MCF 10A (cell line): ENCODE results near the gene RGS9BP. TPM values are rescaled to one million over a fixed set of nuclear protein-coding genes. Genes with fewer than 3 reads are reported as not detected.

Experiments
- Bru-seq: library from RNA; stranded (reverse); fragments of 400-500 nt; gene quantifications from one replicate; lab custom pipeline; 2021; lab: Mats Ljungman, UMichigan
- BruChase-seq, 2 experiments: library from RNA; stranded (reverse); fragments of 400-500 nt; gene quantifications; one replicate each; lab custom pipeline; 2021; lab: Mats Ljungman, UMichigan
- BruUV-seq: library from RNA; stranded (reverse); fragments of 400-500 nt; replicated peaks from 2 replicates; lab custom pipeline; 2021; lab: Mats Ljungman, UMichigan
- CTCF ChIA-PET: fragments of 300-600 bp; sonication (Branson Sonifier 250); formaldehyde crosslinking; extraction: SDS; loops from one replicate; lab custom pipeline; 2021; ENCODE audit warnings: antibody characterized with exemption, inconsistent platforms; lab: Yijun Ruan, JAX
- POLR2A ChIA-PET: fragments of 300-600, 350-650 bp; sonication (Branson Sonifier 250); formaldehyde crosslinking; extraction: SDS; loops from one replicate; lab custom pipeline; 2020; ENCODE audit warnings: antibody characterized with exemption, inconsistent platforms; lab: Yijun Ruan, JAX
- DNase-seq: peaks from one replicate; pipeline ENCODE4 v3.0.0-alpha.2; 2018; ENCODE audit not compliant: unreplicated experiment
- H3K27ac Mint-ChIP-seq: one replicate; pipeline ENCODE4 v1.8.0; 2022; ENCODE audit warnings: mild to moderate bottlenecking, low read depth, mixed read lengths; ENCODE audit not compliant: unreplicated experiment
- H3K27me3 Mint-ChIP-seq: one replicate; pipeline ENCODE4 v1.8.0; 2022; ENCODE audit warnings: mixed read lengths; ENCODE audit not compliant: insufficient read depth, unreplicated experiment
- H3K36me3 Mint-ChIP-seq: one replicate; pipeline ENCODE4 v1.8.0; 2022; ENCODE audit warnings: mild to moderate bottlenecking, moderate library complexity, mixed read lengths; ENCODE audit not compliant: insufficient read depth, unreplicated experiment
- H3K4me1 Mint-ChIP-seq: one replicate; pipeline ENCODE4 v1.8.0; 2022; ENCODE audit warnings: mixed read lengths; ENCODE audit not compliant: insufficient read depth, unreplicated experiment
- H3K4me3 Mint-ChIP-seq: one replicate; pipeline ENCODE4 v1.8.0; 2022; ENCODE audit warnings: mild to moderate bottlenecking, moderate library complexity, mixed read lengths; ENCODE audit not compliant: unreplicated experiment
- H3K9me3 Mint-ChIP-seq: one replicate; pipeline ENCODE4 v1.8.0; 2022; ENCODE audit warnings: mixed read lengths; ENCODE audit not compliant: unreplicated experiment
- intact Hi-C: fragments of 100-400 bp; cut with micrococcal nuclease; formaldehyde crosslinking; loops from 2 replicates; pipeline ENCODE4 v1.14.1; 2022
- long read RNA-seq: library from polyadenylated mRNA; stranded (forward); transcript quantifications from one replicate; pipeline ENCODE4 v2.0.0, GENCODE V29; 2022
- total RNA-seq: library from RNA; stranded (reverse); gene quantifications from 2 replicates; pipeline ENCODE4 v1.2.3, GENCODE V29; 2022
- TF ChIP-seq, protein P1 (sequence below): fragments of 200-600 bp; IDR thresholded peaks from one replicate; pipeline ENCODE4 v1.8.0; 2022; ENCODE audit warnings: antibody characterized with exemption, mild to moderate bottlenecking; ENCODE audit not compliant: unreplicated experiment

Gene RGS9BP, protein sequence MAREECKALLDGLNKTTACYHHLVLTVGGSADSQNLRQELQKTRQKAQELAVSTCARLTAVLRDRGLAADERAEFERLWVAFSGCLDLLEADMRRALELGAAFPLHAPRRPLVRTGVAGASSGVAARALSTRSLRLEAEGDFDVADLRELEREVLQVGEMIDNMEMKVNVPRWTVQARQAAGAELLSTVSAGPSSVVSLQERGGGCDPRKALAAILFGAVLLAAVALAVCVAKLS
- total RNA-seq = 0.16 and 0.69 TPM in 2 replicates
- Bru-seq, nascent RNA = percentile 29 among the genes with signal in this experiment
- BruChase-seq, experiment 1, labeled RNA remaining after a 6-hour chase = percentile 42 among the genes with signal in this experiment
- percentile 15 among the genes with signal in this experiment for BruChase-seq, experiment 2, labeled RNA remaining after a 2-hour chase
- long read RNA-seq = 0 reads

DNA sequence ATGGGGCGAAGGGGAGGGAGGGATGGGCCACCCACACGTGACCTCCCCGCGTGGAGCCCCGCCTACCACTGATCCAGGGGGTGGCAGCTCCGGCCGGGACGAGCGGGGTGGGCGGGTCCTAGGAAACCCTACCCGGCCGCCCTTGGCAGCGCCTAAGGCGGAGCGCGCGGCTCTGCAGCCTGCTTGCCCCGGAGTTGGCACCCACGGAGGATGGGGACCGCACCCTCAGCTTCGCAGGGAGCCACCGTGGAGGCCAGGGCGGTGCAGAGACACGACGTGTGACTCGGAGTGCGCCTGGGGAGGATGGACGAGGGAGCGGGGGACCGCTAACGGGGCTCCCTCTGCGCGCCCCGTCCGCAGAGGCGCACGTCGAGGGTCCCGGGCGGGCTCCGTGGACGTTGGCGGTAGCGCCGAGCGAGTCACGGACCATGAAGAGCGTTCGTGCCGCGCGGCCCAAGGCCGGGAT lies at the start of gene RGS9BP:
RGS9BP (plus strand) TSS at position 129 of the 466 bp plus-strand sequence. CDS start 416 bp downstream, outside the sequence.
- Mint-ChIP-seq H3K27me3 (no peaks in the 10 kb centered on the region), H3K27ac (peak within 1 kb of the TSS; percentile 67), H3K4me3 (peak within 1 kb of the TSS; percentile 84), H3K4me1 (peaks cover 11% of the 10 kb centered on the region), H3K36me3 (no peaks in the 10 kb centered on the region), H3K9me3 (no peaks in the 10 kb centered on the region)
- intact Hi-C loops = loop anchor here (2.0 kb wide), 1 partner anchor 15 kb away; the partner anchor contains the start of gene NUDT19
- DNase-seq = peak; percentile 72
- TF ChIP-seq, protein P1, sequence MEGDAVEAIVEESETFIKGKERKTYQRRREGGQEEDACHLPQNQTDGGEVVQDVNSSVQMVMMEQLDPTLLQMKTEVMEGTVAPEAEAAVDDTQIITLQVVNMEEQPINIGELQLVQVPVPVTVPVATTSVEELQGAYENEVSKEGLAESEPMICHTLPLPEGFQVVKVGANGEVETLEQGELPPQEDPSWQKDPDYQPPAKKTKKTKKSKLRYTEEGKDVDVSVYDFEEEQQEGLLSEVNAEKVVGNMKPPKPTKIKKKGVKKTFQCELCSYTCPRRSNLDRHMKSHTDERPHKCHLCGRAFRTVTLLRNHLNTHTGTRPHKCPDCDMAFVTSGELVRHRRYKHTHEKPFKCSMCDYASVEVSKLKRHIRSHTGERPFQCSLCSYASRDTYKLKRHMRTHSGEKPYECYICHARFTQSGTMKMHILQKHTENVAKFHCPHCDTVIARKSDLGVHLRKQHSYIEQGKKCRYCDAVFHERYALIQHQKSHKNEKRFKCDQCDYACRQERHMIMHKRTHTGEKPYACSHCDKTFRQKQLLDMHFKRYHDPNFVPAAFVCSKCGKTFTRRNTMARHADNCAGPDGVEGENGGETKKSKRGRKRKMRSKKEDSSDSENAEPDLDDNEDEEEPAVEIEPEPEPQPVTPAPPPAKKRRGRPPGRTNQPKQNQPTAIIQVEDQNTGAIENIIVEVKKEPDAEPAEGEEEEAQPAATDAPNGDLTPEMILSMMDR = no peak
- BruUV-seq = no TSS peak
- CTCF ChIA-PET = interaction anchor here (0.5 kb wide), 1 partner anchor 82 kb away, joined by 4 read pairs; no protein-coding TSS in a partner anchor
- POLR2A ChIA-PET = interaction anchor here (0.6 to 3.3 kb wide), 3 partner anchors 9 to 343 kb away, joined by 3 to 24 read pairs (median 3); partner anchors contain the start of gene NUDT19

DNA sequence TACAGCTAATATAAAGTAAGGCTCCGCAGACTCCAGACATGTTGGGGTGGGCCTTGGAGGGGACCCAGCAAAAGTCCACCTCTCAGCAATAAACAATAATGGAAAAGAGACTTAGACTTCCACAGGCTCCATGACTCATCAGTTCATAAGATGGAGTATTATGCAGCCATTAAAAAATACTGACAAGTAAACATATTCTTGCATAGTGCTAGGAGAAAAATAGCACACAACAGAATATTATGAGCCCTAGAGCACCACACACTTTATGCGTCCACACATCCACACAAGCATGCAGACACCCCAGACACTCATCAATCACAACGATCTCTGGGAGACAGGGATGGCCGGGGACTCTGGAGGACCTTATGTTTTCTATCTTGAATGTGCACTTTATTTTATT lies 48.7 kb upstream of the RGS9BP start:
- Mint-ChIP-seq H3K4me1 (no peaks in the 10 kb centered on the region), H3K9me3 (no peaks in the 10 kb centered on the region), H3K4me3 (no peak overlapping the region), H3K36me3 (peaks cover 67% of the 10 kb centered on the region), H3K27ac (no peak overlapping the region), H3K27me3 (no peaks in the 10 kb centered on the region)
- intact Hi-C loops = no loop called here
- CTCF ChIA-PET = no interaction called here
- TF ChIP-seq, protein P1 = no peak
- DNase-seq = no peak
- no TSS peak for BruUV-seq
- POLR2A ChIA-PET = no interaction called here

DNA sequence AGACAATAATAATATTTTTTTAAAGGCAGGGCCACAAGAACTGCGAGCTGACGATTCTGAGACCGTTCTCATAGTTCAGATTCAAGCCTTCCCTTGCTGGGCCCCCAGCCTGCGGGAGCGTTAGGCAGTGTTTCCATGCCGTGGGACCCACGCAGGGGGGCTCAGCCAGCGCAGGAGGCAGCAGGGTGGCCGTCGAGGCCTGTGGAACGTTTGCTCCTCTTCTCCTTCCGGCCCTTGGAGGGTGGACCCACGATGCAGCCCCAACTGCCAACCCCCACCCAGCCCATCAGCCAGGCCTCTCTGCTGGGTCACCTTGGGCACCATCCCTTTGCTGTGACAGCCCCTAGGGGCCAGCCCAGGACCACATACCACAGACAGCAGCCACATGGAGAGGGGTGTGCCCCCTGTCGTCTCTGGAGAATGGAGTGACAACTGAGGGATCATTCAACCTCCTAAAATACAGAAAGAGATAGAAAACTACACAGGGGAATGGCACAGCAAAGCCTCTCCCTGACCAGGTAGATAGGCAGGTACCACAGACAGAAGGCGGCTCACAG lies 47.9 kb upstream of the RGS9BP start:
- BruUV-seq = no TSS peak
- peaks cover 67% of the 10 kb centered on the region for H3K36me3 Mint-ChIP-seq
- TF ChIP-seq, protein P1 = no peak
- no peak overlapping the region for H3K4me3 Mint-ChIP-seq
- CTCF ChIA-PET = no interaction called here
- no peaks in the 10 kb centered on the region for H3K27me3 Mint-ChIP-seq
- H3K9me3 Mint-ChIP-seq = no peaks in the 10 kb centered on the region
- DNase-seq = no peak
- POLR2A ChIA-PET = no interaction called here
- H3K27ac Mint-ChIP-seq = no peak overlapping the region
- intact Hi-C loops = no loop called here
- no peaks in the 10 kb centered on the region for H3K4me1 Mint-ChIP-seq

DNA sequence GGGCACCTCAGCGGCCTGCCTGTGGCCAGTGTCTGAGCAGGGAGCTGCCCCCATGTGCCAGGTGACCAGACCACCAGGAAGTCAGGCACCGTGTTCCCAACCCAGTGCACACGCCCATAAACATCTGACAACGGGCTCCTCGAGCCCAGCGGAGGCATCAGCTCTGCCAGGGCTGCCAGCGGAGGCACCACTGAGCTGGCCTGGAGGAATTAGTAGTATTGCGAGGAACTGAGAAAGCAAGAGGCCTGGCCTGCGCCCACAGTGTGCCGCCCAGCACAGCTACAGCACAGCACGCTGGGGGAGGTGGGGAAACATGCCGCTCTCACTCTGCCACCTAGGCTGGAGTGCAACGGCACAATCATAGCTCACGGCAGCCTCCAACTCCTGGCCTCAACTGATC lies 45.3 kb upstream of the RGS9BP start:
- Mint-ChIP-seq H3K27me3 (no peaks in the 10 kb centered on the region), H3K4me3 (no peak overlapping the region), H3K9me3 (no peaks in the 10 kb centered on the region), H3K27ac (no peak overlapping the region), H3K36me3 (peaks cover 66% of the 10 kb centered on the region), H3K4me1 (no peaks in the 10 kb centered on the region)
- TF ChIP-seq, protein P1 = no peak
- ChIA-PET CTCF (interaction anchor here (0.6 to 0.8 kb wide), 2 partner anchors 34 to 144 kb away, joined by 3 read pairs; no protein-coding TSS in a partner anchor), POLR2A (interaction anchor here (0.6 kb wide), 2 partner anchors 15 to 140 kb away, joined by 3 read pairs; no protein-coding TSS in a partner anchor)
- BruUV-seq = no TSS peak
- no peak for DNase-seq
- intact Hi-C loops = no loop called here
